Mucosa of stomach (tissue), 1 donor: Measurements from ENCODE around the gene PLSCR5.

ENCODE experiments used
- H3K27me3 ChIP-seq: one replicate; pipeline ENCODE4 v1.7.0; 2013; ENCODE audit warnings: mild to moderate bottlenecking, low read length; ENCODE audit not compliant: control insufficient read depth, insufficient read depth
- H3K36me3 ChIP-seq: one replicate; pipeline ENCODE4 v1.7.0; 2013; ENCODE audit warnings: low read length; ENCODE audit not compliant: control insufficient read depth, insufficient read depth
- H3K4me1 ChIP-seq: one replicate; pipeline ENCODE4 v1.7.0; 2013; ENCODE audit warnings: mild to moderate bottlenecking, low read length; ENCODE audit not compliant: control insufficient read depth, insufficient read depth
- H3K4me3 ChIP-seq: one replicate; pipeline ENCODE4 v1.7.0; 2013; ENCODE audit warnings: low read length
- H3K9ac ChIP-seq: one replicate; pipeline ENCODE4 v1.7.0; 2013; ENCODE audit warnings: mild to moderate bottlenecking, low read length, moderate library complexity
- H3K9me3 ChIP-seq: one replicate; pipeline ENCODE4 v1.7.0; 2013; ENCODE audit warnings: mild to moderate bottlenecking, low read length, moderate library complexity; ENCODE audit not compliant: control insufficient read depth
- donor health status: Pancreatic carcinoma.

The PLSCR5 gene

DNA sequence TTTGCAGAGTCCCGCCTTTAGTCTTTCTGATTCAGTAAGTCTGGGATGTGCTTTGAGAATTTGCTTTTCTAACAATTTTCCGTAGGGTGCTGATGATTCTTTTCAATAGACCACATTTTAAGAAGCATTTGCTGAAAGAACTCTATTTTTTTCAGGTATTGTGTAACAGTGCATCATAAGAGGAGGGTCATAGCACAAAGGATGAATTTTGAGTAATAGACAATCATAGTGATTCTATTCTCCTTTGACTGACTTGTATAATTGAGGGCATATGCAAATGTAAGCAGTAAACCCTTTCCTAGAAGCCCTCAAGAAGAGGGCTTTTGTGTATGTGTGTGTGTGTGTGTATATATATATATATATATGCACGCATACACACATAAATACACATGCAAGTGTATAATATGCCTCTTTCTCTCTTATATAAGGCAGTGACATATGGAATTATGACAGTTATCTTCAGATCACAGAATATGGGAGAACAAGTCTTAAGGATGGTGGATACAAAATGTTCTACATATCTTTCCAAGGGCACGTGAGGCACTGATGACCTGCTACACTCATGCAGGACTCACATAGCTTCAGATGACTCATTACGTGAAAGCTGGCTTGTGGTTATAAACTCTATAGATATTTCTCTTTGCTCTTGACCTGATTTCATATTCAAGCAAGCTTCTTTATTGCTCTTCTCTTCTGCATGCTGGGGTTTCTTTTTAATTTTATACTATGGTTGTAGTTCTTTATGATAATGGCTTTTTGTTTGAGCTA is 54.2 kb downstream of the PLSCR5 start:
- Histone ChIP-seq H3K4me1 (no peaks in the 10 kb centered on the region), H3K36me3 (no peaks in the 10 kb centered on the region), H3K4me3 (no peak overlapping the region), H3K27me3 (no peaks in the 10 kb centered on the region), H3K9ac (no peak overlapping the region), H3K9me3 (no peaks in the 10 kb centered on the region)

DNA sequence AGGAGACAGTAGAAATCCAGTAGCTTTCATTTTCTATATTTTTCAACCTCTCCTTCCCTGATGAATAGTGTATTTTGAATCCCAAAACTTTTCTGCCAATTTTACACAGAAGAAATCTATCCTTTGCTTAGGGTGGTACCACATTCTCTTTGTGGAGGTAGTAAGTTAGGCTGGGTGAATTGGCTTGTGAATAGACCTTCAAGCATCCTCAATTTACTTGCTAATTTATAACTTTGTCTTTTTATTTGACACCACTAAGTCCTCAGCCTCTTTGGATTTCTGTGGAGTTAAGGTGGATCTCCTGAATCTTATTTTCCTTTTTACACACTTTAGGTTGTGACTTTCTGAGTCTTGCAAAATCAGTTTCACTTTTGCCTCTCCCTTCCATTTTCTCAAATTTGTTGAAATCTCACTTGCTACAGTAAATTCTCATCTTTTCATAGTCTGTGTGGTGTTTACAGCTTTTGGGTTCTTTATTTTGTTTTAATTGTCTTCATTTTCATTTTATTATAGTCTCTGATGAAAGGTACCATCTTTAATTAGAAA is 55.0 kb downstream of the PLSCR5 start:
- no peaks in the 10 kb centered on the region for H3K4me1 ChIP-seq
- H3K36me3 ChIP-seq: no peaks in the 10 kb centered on the region
- H3K4me3 ChIP-seq: no peak overlapping the region
- no peaks in the 10 kb centered on the region for H3K9me3 ChIP-seq
- no peak overlapping the region for H3K9ac ChIP-seq
- H3K27me3 ChIP-seq: no peaks in the 10 kb centered on the region

DNA sequence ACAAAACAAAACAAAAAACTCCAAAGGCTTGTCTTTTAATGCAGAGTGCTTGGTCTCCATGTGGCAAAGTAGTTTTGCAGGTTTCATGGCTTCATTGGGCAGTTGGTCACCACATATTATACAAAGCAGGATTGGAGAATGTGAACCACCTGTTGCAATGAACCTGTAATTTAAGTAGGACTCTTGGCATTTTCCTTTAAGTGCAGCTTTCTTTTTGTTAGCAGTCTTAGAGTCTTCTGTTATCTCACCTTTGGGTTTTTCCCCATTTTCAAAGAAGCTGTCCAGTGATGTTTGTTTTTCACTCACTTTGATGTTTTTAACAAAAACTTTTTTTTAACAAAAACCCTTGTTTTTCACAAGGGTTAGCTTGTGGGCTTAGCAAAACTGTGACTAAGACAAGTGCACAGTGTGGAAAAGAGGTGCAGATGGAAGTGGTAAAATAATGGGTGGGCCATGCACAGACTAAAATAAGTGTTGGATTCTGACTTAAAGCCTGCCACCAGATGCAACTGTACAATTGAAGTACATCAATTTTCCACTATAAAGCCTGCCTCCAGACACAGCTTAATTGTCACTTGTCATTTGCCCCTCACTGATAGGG is 57.8 kb downstream of the PLSCR5 start:
- H3K9me3 ChIP-seq: no peaks in the 10 kb centered on the region
- no peaks in the 10 kb centered on the region for H3K36me3 ChIP-seq
- H3K9ac ChIP-seq: no peak overlapping the region
- no peaks in the 10 kb centered on the region for H3K4me1 ChIP-seq
- no peaks in the 10 kb centered on the region for H3K27me3 ChIP-seq
- no peak overlapping the region for H3K4me3 ChIP-seq

DNA sequence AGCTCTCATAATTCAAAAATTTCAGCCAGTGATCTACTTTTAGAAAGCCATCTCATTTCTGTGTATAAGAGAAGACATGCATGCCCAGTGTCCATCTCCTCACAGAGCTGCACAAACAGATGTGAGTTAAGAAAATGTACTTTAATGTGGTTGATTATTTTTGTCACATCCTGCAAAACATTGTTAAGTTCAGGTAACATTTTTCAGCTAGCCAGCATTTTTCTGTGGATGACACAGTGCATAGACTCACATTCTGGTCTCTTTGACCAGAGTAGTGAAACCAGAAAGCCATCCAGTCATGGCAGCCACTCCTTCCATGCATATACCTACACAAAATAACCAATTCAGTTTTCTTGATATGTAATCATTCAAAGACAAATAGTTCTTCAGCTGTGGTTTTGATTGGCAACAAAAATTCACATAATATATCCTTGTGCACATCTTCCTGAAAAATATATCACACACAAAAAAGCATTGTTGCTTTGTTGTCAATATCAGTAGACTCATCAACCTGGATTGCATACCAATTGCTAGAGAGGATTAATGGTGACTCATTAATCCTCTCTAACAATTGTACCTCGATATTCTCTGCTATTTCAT is 58.7 kb downstream of the PLSCR5 start:
- no peaks in the 10 kb centered on the region for H3K36me3 ChIP-seq
- no peak overlapping the region for H3K4me3 ChIP-seq
- H3K27me3 ChIP-seq: no peaks in the 10 kb centered on the region
- H3K9ac ChIP-seq: no peak overlapping the region
- H3K4me1 ChIP-seq: peaks cover 5% of the 10 kb centered on the region
- H3K9me3 ChIP-seq: no peaks in the 10 kb centered on the region

DNA sequence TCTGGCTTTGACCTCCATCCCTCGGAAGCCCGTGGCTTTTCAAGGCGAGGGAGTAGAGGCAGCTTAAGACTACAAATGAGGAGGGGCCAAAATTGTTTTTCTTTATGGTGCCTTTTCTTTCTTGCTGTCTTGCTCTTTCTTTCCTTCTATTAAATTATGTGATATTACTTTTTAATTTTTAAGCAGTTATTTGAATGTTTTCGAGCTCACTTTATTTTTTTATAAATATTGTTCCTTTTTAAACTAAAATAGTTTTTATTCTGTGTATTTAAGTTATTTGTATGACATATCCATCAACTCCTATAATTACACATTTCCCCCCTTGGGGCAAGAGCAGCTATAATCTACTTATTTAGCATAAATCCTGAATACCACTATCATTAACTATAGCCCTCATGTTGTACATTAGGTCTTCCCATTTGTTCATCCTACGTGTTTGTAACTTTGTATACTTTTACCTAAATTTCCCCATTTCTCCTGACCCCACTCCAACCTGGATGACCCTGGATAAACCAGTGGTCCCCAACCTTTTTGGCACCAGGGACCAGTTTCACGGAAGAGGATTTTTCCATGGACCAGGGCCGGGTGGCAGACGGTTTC is 60.1 kb downstream of the PLSCR5 start:
- peak overlapping the region; percentile 97 for H3K9ac ChIP-seq
- H3K27me3 ChIP-seq: no peaks in the 10 kb centered on the region
- H3K36me3 ChIP-seq: no peaks in the 10 kb centered on the region
- no peaks in the 10 kb centered on the region for H3K9me3 ChIP-seq
- H3K4me1 ChIP-seq: peaks cover 16% of the 10 kb centered on the region
- peak overlapping the region; percentile 29 for H3K4me3 ChIP-seq

DNA sequence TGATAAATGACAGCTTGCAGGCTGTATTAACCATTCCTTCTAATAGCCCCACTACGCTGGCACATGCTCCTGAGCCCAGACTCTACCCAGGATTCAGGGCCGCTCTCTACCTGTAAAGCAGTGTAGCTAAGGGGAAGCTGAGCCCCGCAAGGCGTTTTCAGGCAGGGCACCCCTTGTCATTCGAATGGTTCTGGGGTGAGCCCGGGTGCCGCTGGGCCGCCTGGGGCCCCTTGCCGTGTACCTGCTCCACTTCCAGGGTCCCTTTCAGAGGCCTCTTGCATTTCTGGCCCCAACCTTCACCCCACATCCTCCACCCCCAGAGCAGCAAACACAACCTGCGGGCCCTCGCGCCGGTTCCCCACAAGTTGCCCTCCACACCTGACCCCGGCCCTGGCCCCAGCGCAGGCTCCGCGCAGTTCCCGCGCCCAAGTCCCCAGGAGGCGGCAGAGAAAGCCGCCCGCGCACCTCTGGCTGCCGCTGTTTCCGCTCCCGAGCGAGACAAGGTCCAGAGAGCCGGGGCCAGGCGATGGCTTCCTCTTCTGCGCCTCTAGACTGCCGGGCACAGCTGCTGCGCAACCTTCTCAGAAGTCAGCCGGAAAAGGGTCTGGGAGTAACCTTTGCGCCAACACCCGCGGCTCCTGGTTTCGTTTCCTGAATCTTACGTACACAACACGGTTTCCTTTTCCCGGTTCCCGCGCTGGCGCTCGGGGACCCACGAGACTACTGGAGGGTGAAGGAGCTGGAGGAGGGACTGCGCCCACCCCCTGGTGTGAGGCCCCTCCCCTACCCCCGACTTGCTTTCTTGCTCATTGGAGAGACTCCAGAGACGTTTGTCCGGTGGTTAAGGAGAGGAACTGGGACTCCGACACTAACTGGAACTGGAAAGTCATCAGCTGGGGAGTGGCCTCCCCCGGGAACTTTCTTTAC is 60.9 kb downstream of the PLSCR5 start, which contains the start of gene PLSCR1:
TSS of gene PLSCR1 (minus strand) at position 606 of the 927 bp plus-strand sequence. CDS start 8,055 bp downstream, outside the sequence.
- Histone ChIP-seq H3K4me3 (peak within 1 kb of the TSS; percentile 29), H3K27me3 (no peaks in the 10 kb centered on the region), H3K9ac (peak within 1 kb of the TSS; percentile 97), H3K36me3 (no peaks in the 10 kb centered on the region), H3K4me1 (peaks cover 21% of the 10 kb centered on the region), H3K9me3 (no peaks in the 10 kb centered on the region)

DNA sequence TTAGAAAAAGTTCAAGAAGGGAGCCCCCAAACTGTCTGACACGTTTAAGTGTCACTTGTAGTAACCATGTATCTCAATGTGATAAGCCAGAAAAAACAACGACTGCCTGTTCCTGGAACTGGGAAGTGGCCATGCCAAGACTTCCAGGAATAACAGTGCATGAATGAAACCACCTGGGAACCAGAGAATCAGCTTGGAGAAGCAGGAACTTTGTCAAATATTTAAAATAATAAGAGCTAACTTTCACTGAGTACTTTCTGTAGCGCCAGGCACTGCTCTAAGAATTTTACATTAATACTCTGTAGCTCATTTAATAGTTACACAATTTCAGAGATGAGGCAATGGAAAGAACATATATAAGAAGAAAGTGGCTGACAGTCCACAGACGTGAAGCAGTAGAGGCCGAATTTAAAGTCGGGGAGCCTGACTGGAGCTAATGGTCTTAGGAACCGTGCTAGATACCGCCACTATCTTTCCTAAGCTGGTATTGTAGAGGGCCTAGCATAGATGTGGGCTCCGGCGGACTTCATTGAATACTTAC is 61.6 kb downstream of the PLSCR5 start:
- H3K9ac ChIP-seq: peak overlapping the region; percentile 97
- no peaks in the 10 kb centered on the region for H3K27me3 ChIP-seq
- no peaks in the 10 kb centered on the region for H3K36me3 ChIP-seq
- H3K4me1 ChIP-seq: peaks cover 21% of the 10 kb centered on the region
- peak overlapping the region; percentile 29 for H3K4me3 ChIP-seq
- no peaks in the 10 kb centered on the region for H3K9me3 ChIP-seq

DNA sequence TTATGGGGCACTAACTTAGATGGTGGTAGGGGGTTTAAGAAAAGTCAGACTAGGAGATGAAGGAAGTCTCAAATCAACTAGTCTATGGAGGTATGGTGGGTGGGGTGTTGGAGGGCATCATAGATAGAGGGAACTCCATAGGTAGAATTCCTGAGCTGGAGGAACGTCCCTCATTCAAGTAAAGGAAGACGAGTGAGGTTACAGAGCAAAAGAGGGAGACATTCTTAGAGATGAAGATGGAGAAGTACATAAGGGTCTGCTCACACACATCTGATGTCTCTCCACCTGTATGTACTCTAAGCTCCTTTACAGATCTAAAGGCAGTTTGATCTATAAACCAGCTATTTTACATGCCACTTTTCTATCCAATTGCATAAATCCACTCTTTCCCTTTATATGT is 62.2 kb downstream of the PLSCR5 start:
- Histone ChIP-seq H3K36me3 (no peaks in the 10 kb centered on the region), H3K9ac (peak overlapping the region; percentile 97), H3K4me3 (peak overlapping the region; percentile 29), H3K4me1 (peaks cover 21% of the 10 kb centered on the region), H3K27me3 (no peaks in the 10 kb centered on the region), H3K9me3 (no peaks in the 10 kb centered on the region)

DNA sequence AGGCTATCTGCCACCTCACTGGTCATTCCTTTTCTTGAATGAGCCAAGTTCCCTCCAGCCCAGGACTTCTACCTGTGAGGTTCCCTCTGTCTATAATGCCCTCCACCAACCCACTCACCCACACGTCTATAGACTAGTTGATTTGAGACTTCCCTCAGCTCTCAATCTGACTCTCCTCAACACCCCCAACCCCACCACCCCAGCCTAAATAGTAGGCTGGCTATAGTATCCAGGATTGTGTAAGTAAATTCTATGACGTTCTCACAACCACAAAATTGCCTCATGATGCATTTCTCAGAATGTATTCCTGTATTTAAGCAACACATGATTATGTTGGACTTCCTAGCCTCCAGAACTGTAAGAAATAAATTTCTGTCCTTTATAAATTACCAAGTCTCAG is 63.0 kb downstream of the PLSCR5 start:
- H3K9ac ChIP-seq: no peak overlapping the region
- H3K36me3 ChIP-seq: no peaks in the 10 kb centered on the region
- peaks cover 21% of the 10 kb centered on the region for H3K4me1 ChIP-seq
- no peaks in the 10 kb centered on the region for H3K9me3 ChIP-seq
- H3K4me3 ChIP-seq: no peak overlapping the region
- no peaks in the 10 kb centered on the region for H3K27me3 ChIP-seq

DNA sequence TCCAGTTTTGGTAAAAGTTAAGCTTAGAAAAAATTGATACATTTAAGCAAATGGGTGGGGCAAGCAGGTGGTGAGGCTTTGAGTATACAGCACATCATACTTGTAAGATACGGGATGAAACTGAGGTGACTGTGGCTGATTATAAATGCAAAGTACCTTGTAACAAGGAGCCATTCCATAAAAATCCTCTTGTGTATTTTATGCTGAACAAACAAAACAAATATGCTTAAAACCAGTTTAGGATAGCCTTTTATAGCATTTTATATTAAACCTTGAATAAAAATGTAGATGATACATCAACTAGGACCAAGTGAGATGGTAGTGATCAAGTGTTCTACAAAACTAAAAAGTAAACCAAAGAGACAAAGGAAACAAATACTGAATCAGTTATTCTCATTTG is 64.2 kb downstream of the PLSCR5 start:
- Histone ChIP-seq H3K9me3 (no peaks in the 10 kb centered on the region), H3K4me1 (peaks cover 21% of the 10 kb centered on the region), H3K27me3 (no peaks in the 10 kb centered on the region), H3K9ac (no peak overlapping the region), H3K36me3 (no peaks in the 10 kb centered on the region), H3K4me3 (no peak overlapping the region)

DNA sequence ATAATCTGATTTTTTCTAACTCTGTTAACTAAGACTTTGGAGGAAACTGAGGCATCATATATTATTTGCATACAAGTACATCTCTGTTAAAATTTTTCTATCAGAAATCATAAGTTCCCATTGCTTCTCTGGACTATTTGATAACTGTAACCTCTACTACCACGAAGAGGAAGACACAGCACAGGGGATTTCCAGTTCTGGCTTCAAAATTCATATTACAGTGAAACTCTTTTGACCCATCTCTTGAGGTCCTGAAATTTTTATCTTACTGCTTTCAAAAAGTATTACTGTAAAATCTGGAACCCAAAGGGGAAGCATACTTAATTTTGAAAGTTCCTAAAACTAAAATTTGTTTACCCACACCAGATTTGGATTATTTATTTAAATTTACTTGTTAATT is 64.9 kb downstream of the PLSCR5 start:
- Histone ChIP-seq H3K4me1 (peaks cover 21% of the 10 kb centered on the region), H3K36me3 (no peaks in the 10 kb centered on the region), H3K4me3 (no peak overlapping the region), H3K27me3 (no peaks in the 10 kb centered on the region), H3K9ac (no peak overlapping the region), H3K9me3 (no peaks in the 10 kb centered on the region)
